Measurements from ENCODE around the gene TMEM81.

The TMEM81 gene

DNA sequence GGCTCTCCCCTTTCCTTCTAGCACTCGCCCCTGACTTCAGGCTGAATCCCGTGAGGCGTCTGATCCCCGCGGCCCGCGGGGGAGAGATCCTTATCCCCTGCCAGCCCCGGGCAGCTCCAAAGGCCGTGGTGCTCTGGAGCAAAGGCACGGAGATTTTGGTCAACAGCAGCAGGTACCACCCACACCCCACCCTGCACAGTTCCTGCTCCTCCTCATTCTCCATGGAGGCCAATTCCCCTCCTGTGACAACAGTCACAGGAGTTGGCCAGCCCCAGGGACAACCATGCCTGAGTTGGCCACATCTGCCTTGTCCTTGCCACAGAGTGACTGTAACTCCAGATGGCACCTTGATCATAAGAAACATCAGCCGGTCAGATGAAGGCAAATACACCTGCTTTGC, 20.0 kb downstream of the TMEM81 start:
- DNase-seq (ENCODE audit: low read depth) = no peak
- no peak overlapping the region for H3K4me3 ChIP-seq (ENCODE audit: low read depth, low read length)
- TF ChIP-seq, protein P1, sequence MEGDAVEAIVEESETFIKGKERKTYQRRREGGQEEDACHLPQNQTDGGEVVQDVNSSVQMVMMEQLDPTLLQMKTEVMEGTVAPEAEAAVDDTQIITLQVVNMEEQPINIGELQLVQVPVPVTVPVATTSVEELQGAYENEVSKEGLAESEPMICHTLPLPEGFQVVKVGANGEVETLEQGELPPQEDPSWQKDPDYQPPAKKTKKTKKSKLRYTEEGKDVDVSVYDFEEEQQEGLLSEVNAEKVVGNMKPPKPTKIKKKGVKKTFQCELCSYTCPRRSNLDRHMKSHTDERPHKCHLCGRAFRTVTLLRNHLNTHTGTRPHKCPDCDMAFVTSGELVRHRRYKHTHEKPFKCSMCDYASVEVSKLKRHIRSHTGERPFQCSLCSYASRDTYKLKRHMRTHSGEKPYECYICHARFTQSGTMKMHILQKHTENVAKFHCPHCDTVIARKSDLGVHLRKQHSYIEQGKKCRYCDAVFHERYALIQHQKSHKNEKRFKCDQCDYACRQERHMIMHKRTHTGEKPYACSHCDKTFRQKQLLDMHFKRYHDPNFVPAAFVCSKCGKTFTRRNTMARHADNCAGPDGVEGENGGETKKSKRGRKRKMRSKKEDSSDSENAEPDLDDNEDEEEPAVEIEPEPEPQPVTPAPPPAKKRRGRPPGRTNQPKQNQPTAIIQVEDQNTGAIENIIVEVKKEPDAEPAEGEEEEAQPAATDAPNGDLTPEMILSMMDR (IDR thresholded peaks at IDR 0.05; ENCODE audit: insufficient read depth, low read depth, low read length, missing control alignments) = no peak

DNA sequence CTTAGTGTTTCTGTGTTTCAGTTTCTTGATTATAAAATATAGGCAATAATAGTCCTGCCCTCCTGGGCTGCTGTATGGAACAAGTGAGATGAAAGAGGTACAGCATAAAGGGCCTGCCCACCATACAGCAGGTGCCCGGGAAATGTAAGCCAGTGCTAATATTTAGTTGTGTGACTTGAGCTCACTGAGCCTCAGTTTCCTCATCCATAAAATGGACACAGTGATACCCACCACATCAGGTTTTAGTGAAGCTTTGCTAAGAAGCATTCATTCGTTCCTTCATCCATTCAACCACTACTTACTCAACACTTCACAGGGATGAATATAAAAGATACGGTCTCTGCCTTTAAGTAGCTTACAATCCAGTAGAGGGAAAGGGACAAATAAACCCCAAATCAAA, 21.4 kb downstream of the TMEM81 start:
- TF ChIP-seq, protein P1 (IDR thresholded peaks at IDR 0.05; ENCODE audit: insufficient read depth, low read depth, low read length, missing control alignments) = no peak
- no peak overlapping the region for H3K4me3 ChIP-seq (ENCODE audit: low read depth, low read length)
- DNase-seq (ENCODE audit: low read depth) = no peak

DNA sequence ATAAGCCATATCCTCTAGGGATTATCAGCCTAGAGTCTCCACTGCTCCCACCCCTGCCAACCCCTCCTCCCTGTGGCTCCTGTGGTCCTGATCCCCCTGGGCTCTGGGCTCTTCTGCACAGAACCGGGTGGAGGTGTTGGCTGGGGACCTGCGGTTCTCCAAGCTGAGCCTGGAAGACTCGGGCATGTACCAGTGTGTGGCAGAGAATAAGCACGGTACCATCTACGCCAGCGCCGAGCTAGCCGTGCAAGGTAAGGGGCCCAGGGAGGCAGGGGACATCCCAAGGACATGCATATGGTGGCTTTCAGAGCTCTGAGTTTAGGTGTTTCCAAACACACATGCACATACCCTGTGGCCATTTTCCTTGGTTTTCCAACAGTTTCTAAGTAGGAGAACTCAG, 21.9 kb downstream of the TMEM81 start:
- no peak for DNase-seq (ENCODE audit: low read depth)
- TF ChIP-seq, protein P1 (IDR thresholded peaks at IDR 0.05; ENCODE audit: insufficient read depth, low read depth, low read length, missing control alignments) = no peak
- no peak overlapping the region for H3K4me3 ChIP-seq (ENCODE audit: low read depth, low read length)

DNA sequence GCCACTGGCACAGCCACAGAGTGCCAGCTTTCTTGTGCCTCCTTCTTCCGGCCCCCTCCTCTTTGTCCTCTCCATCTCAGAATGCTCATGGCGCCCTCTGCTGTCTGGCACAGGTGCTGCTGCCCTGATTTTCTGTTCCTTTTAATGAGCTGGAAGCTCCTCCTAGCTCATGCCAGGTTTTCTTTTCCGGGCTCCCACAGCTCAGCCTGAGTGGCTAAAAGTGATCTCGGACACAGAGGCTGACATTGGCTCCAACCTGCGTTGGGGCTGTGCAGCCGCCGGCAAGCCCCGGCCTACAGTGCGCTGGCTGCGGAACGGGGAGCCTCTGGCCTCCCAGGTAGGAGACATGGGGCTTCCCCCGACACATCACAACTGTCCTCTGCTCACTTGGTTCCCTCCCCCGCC, 22.6 kb downstream of the TMEM81 start:
- DNase-seq (ENCODE audit: low read depth) = peak; percentile 68

DNA sequence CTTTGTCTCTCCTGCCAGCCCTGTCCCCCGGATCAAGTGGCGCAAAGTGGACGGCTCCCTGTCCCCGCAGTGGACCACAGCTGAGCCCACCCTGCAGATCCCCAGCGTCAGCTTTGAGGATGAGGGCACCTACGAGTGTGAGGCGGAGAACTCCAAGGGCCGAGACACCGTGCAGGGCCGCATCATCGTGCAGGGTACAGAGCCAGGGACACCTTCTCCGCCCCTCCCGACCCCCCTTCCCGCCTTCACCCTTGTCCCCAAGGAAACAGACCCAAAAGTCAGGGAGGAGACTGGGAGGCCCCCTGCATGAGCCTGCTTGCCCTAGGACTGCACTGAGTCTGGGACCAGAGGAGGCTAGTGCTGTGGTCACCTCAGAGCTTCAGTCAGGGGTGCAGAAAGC, 23.0 kb downstream of the TMEM81 start:
- TF ChIP-seq, protein P1 (IDR thresholded peaks at IDR 0.05; ENCODE audit: insufficient read depth, low read depth, low read length, missing control alignments) = no peak
- no peak for DNase-seq (ENCODE audit: low read depth)

More for the DNA sequence above, 22.6 kb downstream of the TMEM81 start:
- TF ChIP-seq, protein P1 (IDR thresholded peaks at IDR 0.05; ENCODE audit: insufficient read depth, low read depth, low read length, missing control alignments) = peak; percentile 85
- no peak overlapping the region for H3K4me3 ChIP-seq (ENCODE audit: low read depth, low read length)

DNA sequence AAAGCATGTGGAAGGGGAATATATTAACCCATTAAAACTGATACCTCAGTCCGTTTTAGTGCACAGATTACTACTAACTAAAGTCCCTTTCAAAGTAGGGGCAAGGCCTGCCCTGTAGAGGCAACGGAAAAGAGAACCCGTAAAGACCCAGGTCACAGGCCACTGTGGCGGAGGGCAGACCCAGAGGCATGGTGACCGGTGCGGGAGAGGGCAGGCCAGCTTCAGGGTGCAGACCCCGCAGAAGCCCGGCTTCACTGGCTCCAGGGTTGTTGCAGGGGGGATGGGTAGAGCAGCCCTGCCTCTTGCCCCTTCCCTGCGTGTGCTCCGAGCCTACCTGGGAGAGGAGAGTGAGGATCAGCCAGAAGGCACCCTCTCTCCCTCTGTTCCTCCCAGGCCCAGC, 23.5 kb downstream of the TMEM81 start:
- H3K4me3 ChIP-seq (ENCODE audit: low read depth, low read length) = no peak overlapping the region
- DNase-seq (ENCODE audit: low read depth) = no peak
- TF ChIP-seq, protein P1 (IDR thresholded peaks at IDR 0.05; ENCODE audit: insufficient read depth, low read depth, low read length, missing control alignments) = no peak

More for the DNA sequence above, 23.0 kb downstream of the TMEM81 start:
- no peak overlapping the region for H3K4me3 ChIP-seq (ENCODE audit: low read depth, low read length)

DNA sequence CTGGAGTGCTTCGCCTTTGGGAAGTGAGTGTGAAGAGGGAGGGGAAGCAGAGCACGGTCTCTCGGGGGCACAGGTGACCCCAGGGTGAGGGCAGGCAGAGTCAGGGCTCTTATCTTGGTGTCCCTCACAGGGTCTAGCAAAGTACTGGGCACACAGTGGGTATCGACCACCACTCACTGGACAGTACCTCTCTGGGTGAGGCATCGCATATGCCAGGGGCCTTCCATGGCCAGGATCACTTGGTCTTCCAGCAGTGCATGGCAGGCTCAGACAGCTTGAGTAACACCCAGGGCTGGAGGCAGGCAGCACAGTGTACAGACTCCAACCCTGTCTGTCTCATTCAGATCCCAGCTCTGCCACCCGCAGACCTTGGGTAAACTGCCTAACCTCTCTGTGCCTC, 24.6 kb downstream of the TMEM81 start:
- no peak overlapping the region for H3K4me3 ChIP-seq (ENCODE audit: low read depth, low read length)
- TF ChIP-seq, protein P1 (IDR thresholded peaks at IDR 0.05; ENCODE audit: insufficient read depth, low read depth, low read length, missing control alignments) = no peak
- no peak for DNase-seq (ENCODE audit: low read depth)
